ENCODE data around the gene TCF4. TPM values are rescaled to one million over a fixed set of nuclear protein-coding genes. Genes with fewer than 3 reads are reported as not detected.

TCF4 gene
- total and polyA plus RNA-seq, 10 donors, result 14.6 to 200 (median 153) TPM

GRCh38 chr18:55546851-55547704 is 40.9 kb downstream of the TCF4 start:
- 57 to 75% (median 72%) methylated on average over 5 of the region's 5 CpGs for WGBS, 5 donors
- Histone ChIP-seq H3K27me3 (replicated peaks in 1 of 7) (no peaks in the 10 kb centered on the region), H3K4me1 (peaks cover 0 to 9% (median 0%) of the 10 kb centered on the region in 6 donors), H3K36me3 (no peaks in the 10 kb centered on the region), H3K4me3 (no peak overlapping the region), H3K9me3 (no peaks in the 10 kb centered on the region), H3K27ac (no peak overlapping the region)
- no peak for TF ChIP-seq POLR2A (IDR thresholded peaks at IDR 0.05)
- TF ChIP-seq CTCF (IDR thresholded peaks at IDR 0.05 in 8 of 11, conservative IDR thresholded peaks at IDR 0.05 in 3 of 11), result no peak
- TF ChIP-seq POLR2AphosphoS5 (IDR thresholded peaks at IDR 0.05), result no peak
- DNase-seq, result no peak
- intact Hi-C loops (cut with DNase I; ENCODE audit: low total_unique reads), result no loop called here

- 57 to 81% (median 76%) methylated on average over 1 of the region's 1 CpG for WGBS, 5 donors
- TF ChIP-seq CTCF (IDR thresholded peaks at IDR 0.05 in 8 of 11, conservative IDR thresholded peaks at IDR 0.05 in 3 of 11) (no peak), POLR2AphosphoS5 (IDR thresholded peaks at IDR 0.05) (no peak), POLR2A (IDR thresholded peaks at IDR 0.05) (no peak)
- intact Hi-C loops (cut with DNase I; ENCODE audit: low total_unique reads), result no loop called here
Observed at GRCh38 chr18:55544014-55544413, 44.0 kb downstream of the TCF4 start.

GRCh38 chr18:55543130-55543704 is 44.8 kb downstream of the TCF4 start:
- Histone ChIP-seq H3K4me3 (no peak overlapping the region), H3K27ac (no peak overlapping the region), H3K27me3 (replicated peaks in 1 of 7) (no peaks in the 10 kb centered on the region), H3K36me3 (no peaks in the 10 kb centered on the region), H3K9me3 (peaks cover 0 to 5% (median 0%) of the 10 kb centered on the region in 8 donors), H3K4me1 (peaks cover 0 to 8% (median 0%) of the 10 kb centered on the region in 6 donors)
- 72 to 84% (median 76%) methylated on average over 2 of the region's 2 CpGs for WGBS, 5 donors
- intact Hi-C loops (cut with DNase I; ENCODE audit: low total_unique reads), result no loop called here
- DNase-seq, result no peak
- TF ChIP-seq CTCF (IDR thresholded peaks at IDR 0.05 in 8 of 11, conservative IDR thresholded peaks at IDR 0.05 in 3 of 11) (no peak), POLR2AphosphoS5 (IDR thresholded peaks at IDR 0.05) (no peak), POLR2A (IDR thresholded peaks at IDR 0.05) (no peak)

More at GRCh38 chr18:55544014-55544413, 44.0 kb downstream of the TCF4 start:
- Histone ChIP-seq H3K27ac (no peak overlapping the region), H3K4me3 (no peak overlapping the region), H3K9me3 (peaks cover 0 to 5% (median 0%) of the 10 kb centered on the region in 8 donors), H3K36me3 (no peaks in the 10 kb centered on the region), H3K4me1 (peaks cover 0 to 9% (median 0%) of the 10 kb centered on the region in 6 donors), H3K27me3 (replicated peaks in 1 of 7) (no peaks in the 10 kb centered on the region)
- no peak for DNase-seq

- DNase-seq, result no peak
- no peak overlapping the region for H3K4me3 ChIP-seq
- peaks cover 0 to 5% (median 0%) of the 10 kb centered on the region in 8 donors for H3K9me3 ChIP-seq
- 64 to 82% (median 74%) methylated on average over 2 of the region's 2 CpGs for WGBS, 5 donors
- TF ChIP-seq POLR2AphosphoS5 (IDR thresholded peaks at IDR 0.05) (no peak), POLR2A (IDR thresholded peaks at IDR 0.05) (no peak), CTCF (IDR thresholded peaks at IDR 0.05 in 8 of 11, conservative IDR thresholded peaks at IDR 0.05 in 3 of 11) (no peak)
- H3K36me3 ChIP-seq, result no peaks in the 10 kb centered on the region
- intact Hi-C loops (cut with DNase I; ENCODE audit: low total_unique reads), result no loop called here
- no peaks in the 10 kb centered on the region for H3K27me3 ChIP-seq (replicated peaks in 1 of 7)
- H3K4me1 ChIP-seq, result no peaks in the 10 kb centered on the region
- no peak overlapping the region for H3K27ac ChIP-seq
Observed at GRCh38 chr18:55541571-55541970, 46.4 kb downstream of the TCF4 start.

Data from spleen (tissue), 11 donors.